Articular chondrocyte of knee joint (primary cell): ENCODE results near the gene PLA2G4A. TPM values are rescaled to one million over a fixed set of nuclear protein-coding genes. Genes with fewer than 3 reads are reported as not detected.

Source experiments
- total RNA-seq: library from RNA; depleted of rRNA; stranded (reverse); fragments of >200 nt; gene quantifications from 2 replicates; pipeline ENCODE4 v1.2.3, GENCODE V29; 2012

PLA2G4A gene
- 24.4 and 29.3 TPM in 2 replicates for total RNA-seq

GRCh38 chr1:186828611-186829454 is at the start of gene PLA2G4A:
PLA2G4A (plus strand) TSS chr1:186828949; CDS start chr1:186854355, 25,406 bp downstream.

Other genes with a start within 250 kb of the PLA2G4A start
- gene PTGS2, start 148.5 kb upstream of the PLA2G4A start, total RNA-seq: 7.2 and 33.7 TPM in 2 replicates